Uterus (tissue), 2 donors: ENCODE data around the gene PPP2R5E.

Source experiments
- POLR2A ChIP-seq, 2 donors: fragments of 450-650 bp; IDR thresholded peaks; one replicate each; pipeline ENCODE4 v1.6.1; 2016; ENCODE audit warnings: antibody characterized with exemption in 2 of 2, mild to moderate bottlenecking in 1 of 2, moderate library complexity in 1 of 2
- TF ChIP-seq, protein P1 (sequence below), 4 experiments: fragments of 200-600 bp in 2 of 4; fragments of 450-650 bp in 2 of 4; sonication (generic) in 2 of 4; IDR thresholded peaks; one replicate each; pipeline ENCODE4 v1.5.1; 2016 to 2019; ENCODE audit warnings: antibody characterized with exemption in 4 of 4, mild to moderate bottlenecking in 2 of 4, moderate library complexity in 1 of 4

DNA sequence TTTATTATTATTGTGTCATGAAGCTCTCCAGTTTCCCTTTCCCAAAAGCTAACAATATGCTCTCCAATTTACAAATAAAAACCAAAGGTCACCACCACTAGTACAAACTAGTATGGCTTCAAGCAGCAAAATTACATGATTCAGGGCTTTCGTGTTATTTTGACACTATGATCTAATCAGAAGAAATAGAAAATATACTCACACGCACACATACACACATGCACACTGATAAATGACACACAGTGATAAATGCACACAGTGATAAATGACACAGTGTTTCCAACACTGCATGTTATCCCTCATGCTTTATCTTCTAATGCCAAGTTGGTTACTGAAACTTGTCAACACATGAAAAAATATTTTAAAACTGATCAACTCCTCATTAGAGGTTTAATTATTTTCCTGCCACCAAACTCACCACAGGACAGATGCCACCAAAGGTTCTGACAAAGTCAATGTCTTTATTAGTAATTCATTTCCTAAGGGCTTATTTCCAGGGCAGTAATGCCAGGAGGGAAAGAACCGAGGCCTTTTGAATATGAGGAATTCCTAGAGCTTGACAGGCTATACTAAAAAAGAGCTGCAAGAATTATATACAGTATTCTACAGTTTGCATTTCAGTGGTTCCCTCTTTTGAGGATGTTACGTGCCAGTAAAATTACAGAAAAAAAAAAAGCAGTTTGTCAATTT, 82.4 kb downstream of the PPP2R5E start:
- TF ChIP-seq, protein P1, sequence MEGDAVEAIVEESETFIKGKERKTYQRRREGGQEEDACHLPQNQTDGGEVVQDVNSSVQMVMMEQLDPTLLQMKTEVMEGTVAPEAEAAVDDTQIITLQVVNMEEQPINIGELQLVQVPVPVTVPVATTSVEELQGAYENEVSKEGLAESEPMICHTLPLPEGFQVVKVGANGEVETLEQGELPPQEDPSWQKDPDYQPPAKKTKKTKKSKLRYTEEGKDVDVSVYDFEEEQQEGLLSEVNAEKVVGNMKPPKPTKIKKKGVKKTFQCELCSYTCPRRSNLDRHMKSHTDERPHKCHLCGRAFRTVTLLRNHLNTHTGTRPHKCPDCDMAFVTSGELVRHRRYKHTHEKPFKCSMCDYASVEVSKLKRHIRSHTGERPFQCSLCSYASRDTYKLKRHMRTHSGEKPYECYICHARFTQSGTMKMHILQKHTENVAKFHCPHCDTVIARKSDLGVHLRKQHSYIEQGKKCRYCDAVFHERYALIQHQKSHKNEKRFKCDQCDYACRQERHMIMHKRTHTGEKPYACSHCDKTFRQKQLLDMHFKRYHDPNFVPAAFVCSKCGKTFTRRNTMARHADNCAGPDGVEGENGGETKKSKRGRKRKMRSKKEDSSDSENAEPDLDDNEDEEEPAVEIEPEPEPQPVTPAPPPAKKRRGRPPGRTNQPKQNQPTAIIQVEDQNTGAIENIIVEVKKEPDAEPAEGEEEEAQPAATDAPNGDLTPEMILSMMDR (IDR thresholded peaks at IDR 0.05): no peak
- TF ChIP-seq POLR2A (IDR thresholded peaks at IDR 0.05): no peak
